ENCODE results near the gene TTC39B.

The TTC39B gene

GRCh38 chr9:15306757-15307522, at the start of gene TTC39B:
Gene TTC39B (minus strand): TSS chr9:15307216. CDS start chr9:15307125, 91 bp downstream.
- in situ Hi-C loops (cut with MboI; ENCODE audit: low sequenced_read_pairs) = loop anchor here (25.0 kb wide), 1 partner anchor 95 kb away; no protein-coding TSS in a partner anchor

DNA sequence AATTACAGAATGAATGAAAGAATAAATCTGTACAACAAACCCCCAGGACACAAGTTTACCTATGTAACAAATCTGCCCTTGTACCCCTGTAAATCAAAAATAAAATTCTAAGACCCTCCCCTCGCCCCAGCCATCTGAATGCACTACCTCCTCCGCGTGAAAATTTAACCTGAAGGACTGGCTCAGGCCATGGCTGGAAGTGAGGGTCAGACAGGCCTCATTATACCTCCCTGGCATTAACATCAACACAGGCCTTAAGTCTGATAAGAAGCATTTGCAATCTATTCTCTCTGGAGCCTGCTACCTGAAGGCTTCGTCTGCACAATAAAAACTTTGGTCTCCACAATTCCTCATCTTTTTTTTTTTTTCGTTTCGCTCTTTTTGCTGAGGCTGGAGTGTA, 48.7 kb upstream of the TTC39B start:
- in situ Hi-C loops (cut with MboI; ENCODE audit: low sequenced_read_pairs) = no loop called here

DNA sequence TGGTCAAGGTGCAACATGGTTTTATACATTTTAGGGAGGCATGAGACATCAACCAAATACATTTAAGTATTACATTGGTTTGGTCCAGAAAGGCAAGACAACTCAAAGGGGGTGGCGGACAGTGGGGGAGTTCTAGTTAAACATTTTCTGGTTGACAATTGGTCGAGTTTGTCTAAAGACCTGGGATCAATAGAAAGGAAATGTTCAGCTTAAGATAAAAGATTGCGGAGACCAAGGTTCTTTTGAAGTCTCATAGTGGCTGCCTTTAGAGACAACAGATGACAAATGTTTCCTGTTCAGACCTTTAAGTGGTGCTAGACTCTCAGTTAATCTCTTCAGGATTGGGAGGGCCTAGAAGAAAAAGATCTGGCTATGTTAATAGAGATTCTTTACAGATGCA, 47.7 kb upstream of the TTC39B start:
- in situ Hi-C loops (cut with MboI; ENCODE audit: low sequenced_read_pairs) = no loop called here

- in situ Hi-C loops (cut with MboI; ENCODE audit: low sequenced_read_pairs) = no loop called here
Measured at GRCh38 chr9:15353892-15354291, 46.9 kb upstream of the TTC39B start.

- in situ Hi-C loops (cut with MboI; ENCODE audit: low sequenced_read_pairs) = no loop called here
Measured at GRCh38 chr9:15352306-15352705, 45.3 kb upstream of the TTC39B start.

- in situ Hi-C loops (cut with MboI; ENCODE audit: low sequenced_read_pairs) = no loop called here
Measured at GRCh38 chr9:15349892-15350761, 43.1 kb upstream of the TTC39B start.

- in situ Hi-C loops (cut with MboI; ENCODE audit: low sequenced_read_pairs) = no loop called here
Measured at GRCh38 chr9:15346837-15347236, 39.8 kb upstream of the TTC39B start.

GRCh38 chr9:15344191-15344590, 37.2 kb upstream of the TTC39B start:
- in situ Hi-C loops (cut with MboI; ENCODE audit: low sequenced_read_pairs) = no loop called here

DNA sequence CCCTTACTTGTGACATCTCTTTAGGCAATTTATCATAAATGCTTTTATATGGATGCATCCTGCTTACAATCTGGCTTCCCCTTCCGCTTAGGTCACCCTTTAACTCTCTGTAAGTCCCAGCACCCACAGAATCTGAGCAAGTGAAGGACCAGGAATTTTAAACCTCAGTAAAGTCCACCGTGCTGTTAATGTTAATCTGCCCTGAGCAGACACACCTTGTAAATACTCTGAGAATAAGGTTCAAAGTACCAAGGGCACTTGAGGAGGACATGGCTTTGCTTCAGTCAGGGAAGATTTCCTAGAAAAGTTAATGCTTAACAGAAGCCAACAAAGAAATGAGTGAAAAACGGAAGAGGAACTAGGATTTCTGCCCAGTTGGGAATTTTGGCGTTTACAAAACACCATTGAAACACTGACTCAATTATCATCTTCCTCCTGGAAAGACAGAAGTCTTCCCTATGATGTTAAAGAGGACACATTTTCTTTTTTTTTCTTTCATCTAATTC, 26.4 kb upstream of the TTC39B start:
- in situ Hi-C loops (cut with MboI; ENCODE audit: low sequenced_read_pairs) = no loop called here

- in situ Hi-C loops (cut with MboI; ENCODE audit: low sequenced_read_pairs) = no loop called here
Measured at GRCh38 chr9:15332939-15333338, 25.9 kb upstream of the TTC39B start.

DNA sequence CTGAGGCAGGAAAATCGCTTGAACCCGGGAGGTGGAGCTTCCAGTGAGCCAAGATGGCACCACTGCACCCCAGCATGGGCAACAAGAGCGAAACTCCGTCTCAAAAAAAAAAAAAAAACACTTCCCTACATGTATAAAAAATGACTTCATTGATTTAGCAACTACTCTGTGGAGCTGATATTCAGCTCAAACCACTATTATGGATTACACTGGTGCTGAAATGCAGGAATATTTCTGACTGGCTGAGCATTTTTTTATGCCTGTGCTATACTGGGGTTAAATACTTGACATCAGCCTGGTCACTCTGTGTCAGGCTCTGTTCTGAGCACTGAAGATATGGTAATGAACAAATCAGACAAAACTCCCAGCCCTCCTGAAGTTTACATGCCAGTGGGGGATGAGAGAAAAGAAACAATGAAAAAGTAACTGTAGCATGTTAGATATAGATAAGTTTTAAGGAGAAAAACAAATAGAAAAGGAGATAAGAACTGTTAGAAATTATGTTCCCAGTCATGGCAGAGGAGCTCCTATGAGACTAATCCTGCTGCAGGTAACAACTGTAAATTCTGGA, 22.6 kb upstream of the TTC39B start:
- in situ Hi-C loops (cut with MboI; ENCODE audit: low sequenced_read_pairs) = no loop called here

DNA sequence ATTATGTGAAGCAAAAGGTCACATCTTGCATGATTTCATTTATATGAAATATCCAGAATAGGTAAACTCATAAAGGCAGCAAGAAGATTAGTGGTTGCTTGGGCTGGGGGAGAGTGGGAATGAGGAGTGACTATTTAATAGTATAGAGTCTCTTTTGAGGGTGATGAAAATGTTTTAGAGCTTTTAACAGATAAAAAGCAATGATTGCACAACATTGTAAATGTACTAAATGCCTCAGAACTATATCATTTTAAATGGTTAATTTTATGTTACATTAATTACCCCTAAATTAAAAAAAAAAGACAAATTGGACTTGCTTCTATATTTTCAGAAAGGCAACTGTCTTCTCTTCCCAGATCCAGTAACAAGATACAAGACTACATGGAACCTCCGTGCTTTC, 21.9 kb upstream of the TTC39B start:
- in situ Hi-C loops (cut with MboI; ENCODE audit: low sequenced_read_pairs) = no loop called here

GRCh38 chr9:15322695-15323094, 15.7 kb upstream of the TTC39B start:
- in situ Hi-C loops (cut with MboI; ENCODE audit: low sequenced_read_pairs) = loop anchor here (25.0 kb wide), 1 partner anchor 110 kb away; no protein-coding TSS in a partner anchor

GRCh38 chr9:15319661-15320060, 12.6 kb upstream of the TTC39B start:
- in situ Hi-C loops (cut with MboI; ENCODE audit: low sequenced_read_pairs) = loop anchor here (25.0 kb wide), 1 partner anchor 107 kb away; no protein-coding TSS in a partner anchor

- in situ Hi-C loops (cut with MboI; ENCODE audit: low sequenced_read_pairs) = loop anchor here (25.0 kb wide), 1 partner anchor 106 kb away; no protein-coding TSS in a partner anchor
Measured at GRCh38 chr9:15317836-15318235, 10.8 kb upstream of the TTC39B start.

DNA sequence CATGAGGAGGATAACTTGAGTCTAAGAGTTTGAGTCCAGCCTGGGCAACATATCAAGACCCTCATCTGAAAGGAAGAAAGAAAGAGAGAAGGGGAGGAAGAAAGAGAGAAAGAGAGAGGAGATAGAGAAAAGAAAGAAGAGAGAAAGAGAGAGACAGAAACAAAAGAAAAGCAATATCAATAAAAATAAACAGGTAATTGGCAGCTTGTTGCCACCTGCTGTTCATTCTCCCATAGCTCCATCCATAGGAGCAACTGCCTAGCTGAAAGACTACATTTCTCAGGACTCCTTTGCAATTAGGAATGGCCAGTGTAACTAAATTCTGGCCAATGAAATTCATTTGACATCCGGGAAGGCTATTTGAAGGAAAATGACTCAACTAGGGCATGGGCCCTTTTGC, 4.6 kb upstream of the TTC39B start:
- in situ Hi-C loops (cut with MboI; ENCODE audit: low sequenced_read_pairs) = loop anchor here (25.0 kb wide), 1 partner anchor 99 kb away; no protein-coding TSS in a partner anchor

DNA sequence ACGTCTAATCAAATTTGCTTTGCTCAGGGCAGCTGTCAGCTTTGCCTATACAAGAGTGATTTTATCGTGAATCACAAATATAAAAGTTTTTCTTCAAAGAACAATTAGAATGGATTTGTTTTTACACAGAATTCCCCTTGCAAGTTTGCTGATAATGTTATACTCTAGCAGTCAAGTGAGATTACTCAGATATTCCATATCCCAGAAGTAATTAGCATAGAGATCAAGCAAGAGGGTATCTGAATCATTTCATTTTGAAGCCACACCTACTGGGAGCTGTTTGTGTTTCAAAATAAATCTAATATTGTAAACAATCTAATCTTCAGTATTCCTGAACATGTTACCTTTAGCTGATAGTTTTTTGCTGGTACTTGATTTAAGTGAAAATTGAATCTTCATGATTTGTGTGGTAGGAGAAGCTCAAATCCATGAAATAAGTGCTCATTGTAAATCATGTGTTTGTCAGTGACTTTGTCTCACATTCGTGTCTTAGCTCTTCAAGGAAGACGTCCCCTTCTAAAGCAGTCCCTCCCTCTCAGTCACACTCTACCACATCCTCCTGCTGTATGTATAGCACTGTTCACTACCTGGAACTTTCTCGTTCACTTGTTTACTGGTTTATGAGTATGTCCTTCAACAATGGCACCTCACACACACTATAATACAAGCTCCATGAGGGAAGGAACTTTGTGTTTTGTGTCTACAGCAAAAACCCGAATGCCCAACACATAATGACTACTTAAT, 3.3 kb upstream of the TTC39B start:
- in situ Hi-C loops (cut with MboI; ENCODE audit: low sequenced_read_pairs) = loop anchor here (25.0 kb wide), 1 partner anchor 98 kb away; no protein-coding TSS in a partner anchor

DNA sequence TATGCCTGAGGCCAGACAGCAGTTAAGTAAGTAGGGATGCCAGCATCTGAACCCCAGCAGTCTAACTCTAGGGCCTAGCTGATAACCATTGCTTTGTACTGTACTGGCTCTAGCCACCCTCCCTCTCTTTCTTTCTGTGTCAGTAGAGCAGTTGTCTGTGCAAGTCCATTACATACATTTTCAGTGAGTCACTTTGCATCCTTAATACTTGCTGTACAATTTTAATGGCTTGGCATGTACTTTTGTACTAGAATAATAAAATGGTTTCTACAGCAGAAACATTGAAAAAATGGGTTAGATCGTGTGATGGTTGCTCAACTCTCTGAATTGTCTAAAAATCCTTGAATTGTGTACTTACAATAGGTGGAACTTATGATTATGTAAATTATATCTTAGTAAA, 1.5 kb upstream of the TTC39B start:
- in situ Hi-C loops (cut with MboI; ENCODE audit: low sequenced_read_pairs) = loop anchor here (25.0 kb wide), 1 partner anchor 96 kb away; no protein-coding TSS in a partner anchor

- in situ Hi-C loops (cut with MboI; ENCODE audit: low sequenced_read_pairs) = loop anchor here (25.0 kb wide), 1 partner anchor 95 kb away; no protein-coding TSS in a partner anchor
Measured at GRCh38 chr9:15307523-15307841, 466 bp upstream of the TTC39B start.

GRCh38 chr9:15306068-15306756, 804 bp downstream of the TTC39B start:
- in situ Hi-C loops (cut with MboI; ENCODE audit: low sequenced_read_pairs) = loop anchor here (25.0 kb wide), 1 partner anchor 94 kb away; no protein-coding TSS in a partner anchor

Measured in HL-60/S4 (cell line).